Measurements from ENCODE around the gene CD68. TPM values are rescaled to one million over a fixed set of nuclear protein-coding genes. Genes with fewer than 3 reads are reported as not detected.

CD68 gene
- total and polyA plus RNA-seq, 12 donors, result 19.4 to 207 (median 145) TPM

DNA sequence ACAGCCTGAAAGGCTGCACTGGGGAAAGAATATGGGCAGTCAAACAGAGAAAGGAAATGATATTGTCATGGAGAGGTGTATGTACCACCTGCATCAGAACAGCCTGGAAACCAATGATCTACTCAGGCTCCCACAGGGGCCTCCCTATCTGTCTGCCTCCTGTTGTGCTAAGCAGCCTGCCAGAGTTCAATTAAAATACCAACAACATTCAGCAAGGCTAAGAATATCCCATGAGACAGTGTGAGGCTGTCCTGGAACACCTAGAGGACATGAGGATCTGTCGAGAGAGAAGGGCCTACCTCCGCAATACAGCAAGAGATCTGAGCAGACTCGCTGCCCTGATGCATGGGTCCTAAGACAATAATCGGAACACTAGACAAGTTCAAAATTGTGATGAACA, 26.8 kb downstream of the CD68 start:
- DNase-seq, result no peak

GRCh38 chr17:7610641-7611040, 31.2 kb downstream of the CD68 start:
- Histone ChIP-seq H3K4me3 (no peak overlapping the region), H3K9me3 (replicated peaks in 1 of 3) (no peaks in the 10 kb centered on the region), H3K27me3 (no peaks in the 10 kb centered on the region), H3K36me3 (replicated peaks in 1 of 2) (peaks cover 0 to 15% of the 10 kb centered on the region in 2 donors), H3K27ac (peak overlapping the region in 1 of 5 donors; percentile 70), H3K4me1 (replicated peaks in 1 of 2) (peaks cover 30 to 51% of the 10 kb centered on the region in 2 donors)
- TF ChIP-seq, protein P1, sequence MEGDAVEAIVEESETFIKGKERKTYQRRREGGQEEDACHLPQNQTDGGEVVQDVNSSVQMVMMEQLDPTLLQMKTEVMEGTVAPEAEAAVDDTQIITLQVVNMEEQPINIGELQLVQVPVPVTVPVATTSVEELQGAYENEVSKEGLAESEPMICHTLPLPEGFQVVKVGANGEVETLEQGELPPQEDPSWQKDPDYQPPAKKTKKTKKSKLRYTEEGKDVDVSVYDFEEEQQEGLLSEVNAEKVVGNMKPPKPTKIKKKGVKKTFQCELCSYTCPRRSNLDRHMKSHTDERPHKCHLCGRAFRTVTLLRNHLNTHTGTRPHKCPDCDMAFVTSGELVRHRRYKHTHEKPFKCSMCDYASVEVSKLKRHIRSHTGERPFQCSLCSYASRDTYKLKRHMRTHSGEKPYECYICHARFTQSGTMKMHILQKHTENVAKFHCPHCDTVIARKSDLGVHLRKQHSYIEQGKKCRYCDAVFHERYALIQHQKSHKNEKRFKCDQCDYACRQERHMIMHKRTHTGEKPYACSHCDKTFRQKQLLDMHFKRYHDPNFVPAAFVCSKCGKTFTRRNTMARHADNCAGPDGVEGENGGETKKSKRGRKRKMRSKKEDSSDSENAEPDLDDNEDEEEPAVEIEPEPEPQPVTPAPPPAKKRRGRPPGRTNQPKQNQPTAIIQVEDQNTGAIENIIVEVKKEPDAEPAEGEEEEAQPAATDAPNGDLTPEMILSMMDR (IDR thresholded peaks at IDR 0.05), result no peak
- TF ChIP-seq POLR2A (IDR thresholded peaks at IDR 0.05), result no peak
- 96 to 100% (median 97%) methylated on average over 2 of the region's 2 CpGs for WGBS, 4 donors
- intact Hi-C loops (cut with DNase I), result no loop called here
- DNase-seq, result no peak

More for the DNA sequence above, 26.8 kb downstream of the CD68 start:
- Histone ChIP-seq H3K36me3 (replicated peaks in 1 of 2) (peaks cover 0 to 56% of the 10 kb centered on the region in 2 donors), H3K27ac (no peak overlapping the region), H3K4me3 (no peak overlapping the region), H3K9me3 (replicated peaks in 1 of 3) (no peaks in the 10 kb centered on the region), H3K27me3 (no peaks in the 10 kb centered on the region), H3K4me1 (replicated peaks in 1 of 2) (peaks cover 3 to 24% of the 10 kb centered on the region in 2 donors)
- intact Hi-C loops (cut with DNase I), result no loop called here
- 85 to 95% (median 90%) methylated on average over 4 of the region's 4 CpGs for WGBS, 4 donors
- no peak for TF ChIP-seq POLR2A (IDR thresholded peaks at IDR 0.05)
- TF ChIP-seq, protein P1 (IDR thresholded peaks at IDR 0.05), result no peak

GRCh38 chr17:7611635-7612293, 32.3 kb downstream of the CD68 start:
- no peaks in the 10 kb centered on the region for H3K9me3 ChIP-seq (replicated peaks in 1 of 3)
- peaks cover 0 to 10% of the 10 kb centered on the region in 2 donors for H3K36me3 ChIP-seq (replicated peaks in 1 of 2)
- WGBS, 4 donors, result 38 to 48% (median 44%) methylated on average over 3 of the region's 3 CpGs
- peak overlapping the region in 1 of 4 donors; percentile 21 for H3K4me3 ChIP-seq
- DNase-seq, result no peak
- peaks cover 30 to 51% of the 10 kb centered on the region in 2 donors for H3K4me1 ChIP-seq (replicated peaks in 1 of 2)
- no peaks in the 10 kb centered on the region for H3K27me3 ChIP-seq
- intact Hi-C loops (cut with DNase I), result no loop called here
- H3K27ac ChIP-seq, result peak overlapping the region in 4 of 5 donors; percentile 20 to 75 (median 68)
- TF ChIP-seq POLR2A (IDR thresholded peaks at IDR 0.05), result peak in 1 of 2 donors; percentile 10
- TF ChIP-seq, protein P1 (IDR thresholded peaks at IDR 0.05), result no peak

- H3K4me3 ChIP-seq, result no peak overlapping the region
- 87 to 96% (median 92%) methylated on average over 1 of the region's 1 CpG for WGBS, 4 donors
- H3K4me1 ChIP-seq (replicated peaks in 1 of 2), result peaks cover 30 to 51% of the 10 kb centered on the region in 2 donors
- no peak for DNase-seq
- no peak for TF ChIP-seq POLR2A (IDR thresholded peaks at IDR 0.05)
- TF ChIP-seq, protein P1 (IDR thresholded peaks at IDR 0.05), result no peak
- H3K9me3 ChIP-seq (replicated peaks in 1 of 3), result no peaks in the 10 kb centered on the region
- peaks cover 0 to 10% of the 10 kb centered on the region in 2 donors for H3K36me3 ChIP-seq (replicated peaks in 1 of 2)
- H3K27me3 ChIP-seq, result no peaks in the 10 kb centered on the region
- H3K27ac ChIP-seq, result peak overlapping the region in 3 of 5 donors; percentile 20 to 70 (median 66)
- intact Hi-C loops (cut with DNase I), result no loop called here
Observed at GRCh38 chr17:7612294-7612640, 32.8 kb downstream of the CD68 start.
